Measurements from ENCODE around the gene TBC1D21. TPM values are rescaled to one million over a fixed set of nuclear protein-coding genes. Genes with fewer than 3 reads are reported as not detected.

TBC1D21 gene
- total and polyA plus RNA-seq, 2 of the 4 experiments (the other 2 are of a cell fraction): not detected

DNA sequence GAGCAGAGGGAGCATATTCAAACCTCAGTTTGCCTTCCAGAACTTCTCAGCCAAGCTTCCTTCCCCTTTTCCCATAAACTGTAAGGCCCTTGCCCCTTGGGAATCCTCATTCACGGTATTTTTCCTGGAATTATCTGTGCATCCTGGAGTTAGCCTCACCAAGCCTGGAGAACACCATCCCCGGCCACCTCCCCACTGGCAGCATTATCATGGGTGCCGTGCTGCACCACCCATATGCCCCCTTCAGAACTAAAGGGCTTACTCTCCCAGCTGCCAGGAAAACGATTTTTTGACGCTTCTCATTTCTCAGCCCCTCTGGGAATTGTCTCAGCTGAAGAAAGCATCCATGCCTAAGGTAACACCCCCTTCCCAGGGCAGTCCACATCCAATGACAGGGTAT, 20.9 kb upstream of the TBC1D21 start:
- Histone ChIP-seq H3K9me3 (ENCODE audit: control insufficient read depth, insufficient read depth, low read length) (no peaks in the 10 kb centered on the region), H3K18ac (ENCODE audit: low read depth, low read length) (no peak overlapping the region), H3K4me1 (ENCODE audit: control insufficient read depth, insufficient read depth, low read length) (no peaks in the 10 kb centered on the region), H2AK5ac (ENCODE audit: low read depth, low read length) (no peak overlapping the region), H3K9me1 (ENCODE audit: insufficient read depth, low read length) (no peaks in the 10 kb centered on the region), H3K23ac (ENCODE audit: low read depth, low read length) (no peak overlapping the region), H3K27me3 (ENCODE audit: control insufficient read depth, insufficient read depth, low read length) (peaks cover 49% of the 10 kb centered on the region), H4K20me1 (ENCODE audit: insufficient read depth, low read length) (no peaks in the 10 kb centered on the region; the same call in 1 of the 2 replicates), H2AFZ (replicated peaks; ENCODE audit: low read length, poor library complexity) (no peak overlapping the region), H3K27ac (ENCODE audit: insufficient read depth, low read length) (no peak overlapping the region), H2BK15ac (ENCODE audit: low read depth, low read length) (no peak overlapping the region), H2AK9ac (replicated peaks; ENCODE audit: low read depth, low read length, poor library complexity) (no peak overlapping the region), H3K56ac (ENCODE audit: extremely low read depth, insufficient read depth, low read length) (no peak overlapping the region), H3K4ac (ENCODE audit: low read depth, low read length) (no peak overlapping the region), H3K36me3 (ENCODE audit: control insufficient read depth, insufficient read depth, low read length) (no peaks in the 10 kb centered on the region), H3K79me1 (ENCODE audit: low read depth in 1 of 2, low read length in 2 of 2) (no peaks in the 10 kb centered on the region), H3K4me2 (ENCODE audit: low read depth, low read length) (no peak overlapping the region), H4K91ac (ENCODE audit: insufficient read depth, low read depth, low read length) (no peak overlapping the region), H3K14ac (replicated peaks; ENCODE audit: low read depth, low read length) (no peak overlapping the region), H4K5ac (ENCODE audit: low read depth, low read length) (no peak overlapping the region), H2BK20ac (ENCODE audit: low read depth, low read length) (no peak overlapping the region), H4K8ac (ENCODE audit: low read depth in 2 of 2, low read length in 2 of 2) (no peak overlapping the region), H3K4me3 (ENCODE audit: insufficient read depth, low read depth, low read length) (no peak overlapping the region), H2BK120ac (ENCODE audit: low read depth, low read length) (no peak overlapping the region), H2BK5ac (ENCODE audit: low read depth, low read length, poor library complexity, severe bottlenecking) (no peak overlapping the region), H3K9ac (ENCODE audit: low read depth, low read length) (no peak overlapping the region)
- intact Hi-C loops (cut with micrococcal nuclease) (no loop called here), in situ Hi-C loops (cut with MboI; ENCODE audit: low sequenced_read_pairs) (no loop called here), dilution Hi-C loops (cut with HindIII; ENCODE audit: low sequenced_read_pairs, unreplicated experiment) (no loop called here)
- DNase-seq (no peak), ATAC-seq (ENCODE audit: low read depth) (no peak)
- BruUV-seq (replicated peaks): no TSS peak
- TF ChIP-seq RFX5 (IDR thresholded peaks at IDR 0.05; ENCODE audit: low read depth, low read length) (no peak), MAFK (IDR thresholded peaks at IDR 0.05; ENCODE audit: low read depth, low read length) (no peak), MXI1 (IDR thresholded peaks at IDR 0.05; ENCODE audit: borderline replicate concordance, low read depth, low read length) (no peak), NFE2L2 (IDR thresholded peaks at IDR 0.05; ENCODE audit: low read depth, low read length) (no peak), RCOR1 (IDR thresholded peaks at IDR 0.05; ENCODE audit: insufficient replicate concordance, low read length) (no peak), RAD21 (IDR thresholded peaks at IDR 0.05; ENCODE audit: low read length) (no peak), BHLHE40 (IDR thresholded peaks at IDR 0.05; ENCODE audit: low read depth, low read length) (no peak), FOS (IDR thresholded peaks at IDR 0.05; ENCODE audit: low read depth, low read length) (no peak), SMC3 (IDR thresholded peaks at IDR 0.05; ENCODE audit: low read depth, low read length) (no peak), CHD1 (IDR thresholded peaks at IDR 0.05; ENCODE audit: low read depth, low read length) (no peak), MAZ (IDR thresholded peaks at IDR 0.05; ENCODE audit: borderline replicate concordance, low read depth, low read length) (no peak), USF2 (IDR thresholded peaks at IDR 0.05; ENCODE audit: low read depth, low read length) (no peak), POLR2A (IDR thresholded peaks at IDR 0.05; ENCODE audit: low read depth, low read length) (no peak), CEBPB (IDR thresholded peaks at IDR 0.05; ENCODE audit: low read depth, low read length) (no peak)
- TF ChIP-seq, protein P1, sequence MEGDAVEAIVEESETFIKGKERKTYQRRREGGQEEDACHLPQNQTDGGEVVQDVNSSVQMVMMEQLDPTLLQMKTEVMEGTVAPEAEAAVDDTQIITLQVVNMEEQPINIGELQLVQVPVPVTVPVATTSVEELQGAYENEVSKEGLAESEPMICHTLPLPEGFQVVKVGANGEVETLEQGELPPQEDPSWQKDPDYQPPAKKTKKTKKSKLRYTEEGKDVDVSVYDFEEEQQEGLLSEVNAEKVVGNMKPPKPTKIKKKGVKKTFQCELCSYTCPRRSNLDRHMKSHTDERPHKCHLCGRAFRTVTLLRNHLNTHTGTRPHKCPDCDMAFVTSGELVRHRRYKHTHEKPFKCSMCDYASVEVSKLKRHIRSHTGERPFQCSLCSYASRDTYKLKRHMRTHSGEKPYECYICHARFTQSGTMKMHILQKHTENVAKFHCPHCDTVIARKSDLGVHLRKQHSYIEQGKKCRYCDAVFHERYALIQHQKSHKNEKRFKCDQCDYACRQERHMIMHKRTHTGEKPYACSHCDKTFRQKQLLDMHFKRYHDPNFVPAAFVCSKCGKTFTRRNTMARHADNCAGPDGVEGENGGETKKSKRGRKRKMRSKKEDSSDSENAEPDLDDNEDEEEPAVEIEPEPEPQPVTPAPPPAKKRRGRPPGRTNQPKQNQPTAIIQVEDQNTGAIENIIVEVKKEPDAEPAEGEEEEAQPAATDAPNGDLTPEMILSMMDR (conservative IDR thresholded peaks at IDR 0.05; ENCODE audit: low read depth, low read length): no peak
- TF ChIP-seq, protein P2, sequence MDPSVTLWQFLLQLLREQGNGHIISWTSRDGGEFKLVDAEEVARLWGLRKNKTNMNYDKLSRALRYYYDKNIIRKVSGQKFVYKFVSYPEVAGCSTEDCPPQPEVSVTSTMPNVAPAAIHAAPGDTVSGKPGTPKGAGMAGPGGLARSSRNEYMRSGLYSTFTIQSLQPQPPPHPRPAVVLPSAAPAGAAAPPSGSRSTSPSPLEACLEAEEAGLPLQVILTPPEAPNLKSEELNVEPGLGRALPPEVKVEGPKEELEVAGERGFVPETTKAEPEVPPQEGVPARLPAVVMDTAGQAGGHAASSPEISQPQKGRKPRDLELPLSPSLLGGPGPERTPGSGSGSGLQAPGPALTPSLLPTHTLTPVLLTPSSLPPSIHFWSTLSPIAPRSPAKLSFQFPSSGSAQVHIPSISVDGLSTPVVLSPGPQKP (IDR thresholded peaks at IDR 0.05; ENCODE audit: borderline replicate concordance, low read depth, low read length): no peak
- 46% methylated on average over 2 of the region's 5 CpGs; no CpG with 5 or more reads in 1 of the 2 experiments for WGBS, 2 experiments (ENCODE audit: extremely low coverage in 2 of 2, insufficient read length in 1 of 2)
- POLR2A ChIA-PET (ENCODE audit: unreplicated experiment): no interaction called here
- CTCF ChIA-PET: no interaction called here

All from IMR-90 (cell line).